Neutrophil (primary cell): ENCODE measurements around the gene PTPN7.

Source experiments
- H3K27ac ChIP-seq: fragments of 200-600 bp; sonication (generic); 2 replicates; pipeline ENCODE4 v1.5.1; 2016; ENCODE audit warnings: mild to moderate bottlenecking, moderate library complexity
- H3K27me3 ChIP-seq: fragments of 200-600 bp; sonication (generic); 2 replicates; pipeline ENCODE4 v1.6.0; 2016; ENCODE audit warnings: mild to moderate bottlenecking
- H3K36me3 ChIP-seq: fragments of 200-600 bp; sonication (generic); 2 replicates; pipeline ENCODE4 v1.5.1; 2017
- H3K4me1 ChIP-seq, 2 experiments: fragments of 200-600 bp in 1 of 2; sonication (generic) in 1 of 2; 1 replicate in 1 of 2; 2 replicates in 1 of 2; pipeline versions ENCODE4 v1.5.1 to v1.6.1; 2013 to 2016; ENCODE audit warnings: low read depth in 1 of 2, low read length in 1 of 2, mild to moderate bottlenecking in 1 of 2, moderate library complexity in 1 of 2; ENCODE audit not compliant: control insufficient read depth in 1 of 2, insufficient read depth in 1 of 2
- H3K4me3 ChIP-seq, 2 experiments: fragments of 200-600 bp in 1 of 2; sonication (generic) in 1 of 2; 1 replicate in 1 of 2; 2 replicates in 1 of 2; pipeline ENCODE4 v1.5.1; 2013 to 2016; ENCODE audit warnings: low read depth in 1 of 2, low read length in 1 of 2, mild to moderate bottlenecking in 1 of 2, moderate library complexity in 1 of 2
- H3K9me3 ChIP-seq: fragments of 200-600 bp; sonication (generic); 2 replicates; pipeline ENCODE4 v1.5.1; 2016
- TF ChIP-seq, protein P1 (sequence below): fragments of 200-600 bp; sonication (generic); IDR thresholded peaks from 2 replicates; pipeline ENCODE4 v1.5.1; 2016; ENCODE audit warnings: antibody characterized with exemption

PTPN7 gene

GRCh38 chr1:202200112-202200548 is 39.7 kb upstream of the PTPN7 start:
- Histone ChIP-seq H3K27me3 (peaks cover 78% of the 10 kb centered on the region), H3K27ac (no peak overlapping the region), H3K36me3 (no peaks in the 10 kb centered on the region), H3K9me3 (no peaks in the 10 kb centered on the region), H3K4me1 (no peaks in the 10 kb centered on the region), H3K4me3 (no peak overlapping the region)
- TF ChIP-seq, protein P1, sequence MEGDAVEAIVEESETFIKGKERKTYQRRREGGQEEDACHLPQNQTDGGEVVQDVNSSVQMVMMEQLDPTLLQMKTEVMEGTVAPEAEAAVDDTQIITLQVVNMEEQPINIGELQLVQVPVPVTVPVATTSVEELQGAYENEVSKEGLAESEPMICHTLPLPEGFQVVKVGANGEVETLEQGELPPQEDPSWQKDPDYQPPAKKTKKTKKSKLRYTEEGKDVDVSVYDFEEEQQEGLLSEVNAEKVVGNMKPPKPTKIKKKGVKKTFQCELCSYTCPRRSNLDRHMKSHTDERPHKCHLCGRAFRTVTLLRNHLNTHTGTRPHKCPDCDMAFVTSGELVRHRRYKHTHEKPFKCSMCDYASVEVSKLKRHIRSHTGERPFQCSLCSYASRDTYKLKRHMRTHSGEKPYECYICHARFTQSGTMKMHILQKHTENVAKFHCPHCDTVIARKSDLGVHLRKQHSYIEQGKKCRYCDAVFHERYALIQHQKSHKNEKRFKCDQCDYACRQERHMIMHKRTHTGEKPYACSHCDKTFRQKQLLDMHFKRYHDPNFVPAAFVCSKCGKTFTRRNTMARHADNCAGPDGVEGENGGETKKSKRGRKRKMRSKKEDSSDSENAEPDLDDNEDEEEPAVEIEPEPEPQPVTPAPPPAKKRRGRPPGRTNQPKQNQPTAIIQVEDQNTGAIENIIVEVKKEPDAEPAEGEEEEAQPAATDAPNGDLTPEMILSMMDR = no peak

- Histone ChIP-seq H3K27ac (no peak overlapping the region), H3K9me3 (no peaks in the 10 kb centered on the region), H3K4me1 (no peaks in the 10 kb centered on the region), H3K27me3 (peaks cover 86% of the 10 kb centered on the region), H3K4me3 (no peak overlapping the region), H3K36me3 (no peaks in the 10 kb centered on the region)
- TF ChIP-seq, protein P1 = no peak
Measured at GRCh38 chr1:202199040-202199889, 38.9 kb upstream of the PTPN7 start.

DNA sequence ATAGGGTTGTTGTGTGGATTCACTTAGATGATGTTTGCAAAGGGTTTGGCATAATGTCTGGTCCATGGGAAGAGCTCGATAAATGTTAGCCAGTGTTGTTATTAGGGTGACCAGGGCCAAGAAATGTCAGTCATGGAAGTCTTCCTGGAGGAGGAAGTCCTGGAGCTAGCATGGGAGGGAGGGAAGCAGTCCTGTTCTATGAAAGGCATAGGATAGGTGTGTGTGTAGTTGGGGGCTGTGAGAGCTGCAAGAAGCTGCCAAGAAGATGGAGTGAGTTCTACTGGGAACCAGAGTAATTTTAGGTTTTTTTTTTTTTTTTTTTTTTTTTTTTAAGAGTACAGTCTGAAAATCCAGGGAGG is 37.9 kb upstream of the PTPN7 start:
- no peak overlapping the region for H3K27ac ChIP-seq
- no peaks in the 10 kb centered on the region for H3K4me1 ChIP-seq
- TF ChIP-seq, protein P1 = no peak
- no peak overlapping the region for H3K4me3 ChIP-seq
- no peaks in the 10 kb centered on the region for H3K9me3 ChIP-seq
- peaks cover 96% of the 10 kb centered on the region for H3K27me3 ChIP-seq
- no peaks in the 10 kb centered on the region for H3K36me3 ChIP-seq

- H3K4me1 ChIP-seq = no peaks in the 10 kb centered on the region
- no peak overlapping the region for H3K4me3 ChIP-seq
- no peak overlapping the region for H3K27ac ChIP-seq
- TF ChIP-seq, protein P1 = no peak
- H3K36me3 ChIP-seq = no peaks in the 10 kb centered on the region
- H3K27me3 ChIP-seq = peaks cover 97% of the 10 kb centered on the region
- no peaks in the 10 kb centered on the region for H3K9me3 ChIP-seq
Measured at GRCh38 chr1:202197653-202198365, 37.4 kb upstream of the PTPN7 start.

DNA sequence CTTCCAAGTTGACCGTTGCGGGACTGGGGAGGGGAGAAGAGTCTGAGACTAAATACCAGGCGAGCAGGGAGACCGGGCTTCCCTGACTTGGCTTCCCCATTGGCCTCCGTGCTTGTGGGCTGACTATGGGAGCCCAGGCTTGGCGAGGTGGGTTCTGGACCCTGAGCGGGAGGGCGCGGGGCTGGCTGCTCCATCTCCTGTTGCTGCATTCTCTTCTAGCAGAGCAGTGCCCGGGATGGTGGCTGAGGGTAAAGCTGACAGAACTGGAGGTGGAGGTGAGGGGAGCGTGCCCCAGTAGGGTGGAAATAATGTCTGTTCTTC is 33.9 kb upstream of the PTPN7 start:
- TF ChIP-seq, protein P1 = no peak
- Histone ChIP-seq H3K9me3 (no peaks in the 10 kb centered on the region), H3K27ac (no peak overlapping the region), H3K36me3 (no peaks in the 10 kb centered on the region), H3K27me3 (peaks cover 69% of the 10 kb centered on the region), H3K4me3 (no peak overlapping the region), H3K4me1 (no peaks in the 10 kb centered on the region)
